Measurements from ENCODE around the gene MRPL42. TPM values are rescaled to one million over a fixed set of nuclear protein-coding genes. Genes with fewer than 3 reads are reported as not detected.
"Not testable (repeated sequence)": the region's sequence is repeated elsewhere in the genome, so short reads cannot be mapped to it uniquely, and the experiment has no call there.

The MRPL42 gene
- total RNA-seq, 1 experiment from 2014 or later = 121 TPM

- CTCF ChIA-PET = interaction anchor here (1.2 kb wide), 1 partner anchor 605 kb away, joined by 3 read pairs; no protein-coding TSS in a partner anchor
- Mint-ChIP-seq H3K4me1 (no peaks in the 10 kb centered on the region), H3K9me3 (no peaks in the 10 kb centered on the region), H3K36me3 (peaks cover 29% of the 10 kb centered on the region), H3K4me3 (no peak overlapping the region), H3K27me3 (ENCODE audit: low read depth) (no peaks in the 10 kb centered on the region), H3K27ac (no peak overlapping the region; the same call in 1 of the 2 replicates)
- TF ChIP-seq E2F1 (CRISPR knock-in tag; IDR thresholded peaks at IDR 0.05) = no peak
- TF ChIP-seq, protein P1, sequence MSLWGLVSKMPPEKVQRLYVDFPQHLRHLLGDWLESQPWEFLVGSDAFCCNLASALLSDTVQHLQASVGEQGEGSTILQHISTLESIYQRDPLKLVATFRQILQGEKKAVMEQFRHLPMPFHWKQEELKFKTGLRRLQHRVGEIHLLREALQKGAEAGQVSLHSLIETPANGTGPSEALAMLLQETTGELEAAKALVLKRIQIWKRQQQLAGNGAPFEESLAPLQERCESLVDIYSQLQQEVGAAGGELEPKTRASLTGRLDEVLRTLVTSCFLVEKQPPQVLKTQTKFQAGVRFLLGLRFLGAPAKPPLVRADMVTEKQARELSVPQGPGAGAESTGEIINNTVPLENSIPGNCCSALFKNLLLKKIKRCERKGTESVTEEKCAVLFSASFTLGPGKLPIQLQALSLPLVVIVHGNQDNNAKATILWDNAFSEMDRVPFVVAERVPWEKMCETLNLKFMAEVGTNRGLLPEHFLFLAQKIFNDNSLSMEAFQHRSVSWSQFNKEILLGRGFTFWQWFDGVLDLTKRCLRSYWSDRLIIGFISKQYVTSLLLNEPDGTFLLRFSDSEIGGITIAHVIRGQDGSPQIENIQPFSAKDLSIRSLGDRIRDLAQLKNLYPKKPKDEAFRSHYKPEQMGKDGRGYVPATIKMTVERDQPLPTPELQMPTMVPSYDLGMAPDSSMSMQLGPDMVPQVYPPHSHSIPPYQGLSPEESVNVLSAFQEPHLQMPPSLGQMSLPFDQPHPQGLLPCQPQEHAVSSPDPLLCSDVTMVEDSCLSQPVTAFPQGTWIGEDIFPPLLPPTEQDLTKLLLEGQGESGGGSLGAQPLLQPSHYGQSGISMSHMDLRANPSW (CRISPR knock-in tag; conservative IDR thresholded peaks at IDR 0.05; ENCODE audit: low read depth) = no peak
- TF ChIP-seq, protein P2, sequence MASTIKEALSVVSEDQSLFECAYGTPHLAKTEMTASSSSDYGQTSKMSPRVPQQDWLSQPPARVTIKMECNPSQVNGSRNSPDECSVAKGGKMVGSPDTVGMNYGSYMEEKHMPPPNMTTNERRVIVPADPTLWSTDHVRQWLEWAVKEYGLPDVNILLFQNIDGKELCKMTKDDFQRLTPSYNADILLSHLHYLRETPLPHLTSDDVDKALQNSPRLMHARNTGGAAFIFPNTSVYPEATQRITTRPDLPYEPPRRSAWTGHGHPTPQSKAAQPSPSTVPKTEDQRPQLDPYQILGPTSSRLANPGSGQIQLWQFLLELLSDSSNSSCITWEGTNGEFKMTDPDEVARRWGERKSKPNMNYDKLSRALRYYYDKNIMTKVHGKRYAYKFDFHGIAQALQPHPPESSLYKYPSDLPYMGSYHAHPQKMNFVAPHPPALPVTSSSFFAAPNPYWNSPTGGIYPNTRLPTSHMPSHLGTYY (CRISPR knock-in tag; IDR thresholded peaks at IDR 0.05) = no peak
- TF ChIP-seq, protein P3, sequence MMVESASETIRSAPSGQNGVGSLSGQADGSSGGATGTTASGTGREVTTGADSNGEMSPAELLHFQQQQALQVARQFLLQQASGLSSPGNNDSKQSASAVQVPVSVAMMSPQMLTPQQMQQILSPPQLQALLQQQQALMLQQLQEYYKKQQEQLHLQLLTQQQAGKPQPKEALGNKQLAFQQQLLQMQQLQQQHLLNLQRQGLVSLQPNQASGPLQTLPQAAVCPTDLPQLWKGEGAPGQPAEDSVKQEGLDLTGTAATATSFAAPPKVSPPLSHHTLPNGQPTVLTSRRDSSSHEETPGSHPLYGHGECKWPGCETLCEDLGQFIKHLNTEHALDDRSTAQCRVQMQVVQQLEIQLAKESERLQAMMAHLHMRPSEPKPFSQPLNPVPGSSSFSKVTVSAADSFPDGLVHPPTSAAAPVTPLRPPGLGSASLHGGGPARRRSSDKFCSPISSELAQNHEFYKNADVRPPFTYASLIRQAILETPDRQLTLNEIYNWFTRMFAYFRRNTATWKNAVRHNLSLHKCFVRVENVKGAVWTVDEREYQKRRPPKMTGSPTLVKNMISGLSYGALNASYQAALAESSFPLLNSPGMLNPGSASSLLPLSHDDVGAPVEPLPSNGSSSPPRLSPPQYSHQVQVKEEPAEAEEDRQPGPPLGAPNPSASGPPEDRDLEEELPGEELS (CRISPR knock-in tag; IDR thresholded peaks at IDR 0.05) = no peak
- no peak for TF ChIP-seq GRHL2 (CRISPR knock-in tag; IDR thresholded peaks at IDR 0.05; ENCODE audit: insufficient replicate concordance, severe bottlenecking)
- TF ChIP-seq ZNF416 (CRISPR knock-in tag; IDR thresholded peaks at IDR 0.05) = no peak
- no peak for TF ChIP-seq ZNF396 (CRISPR knock-in tag; IDR thresholded peaks at IDR 0.05; ENCODE audit: borderline replicate concordance)
- TF ChIP-seq, protein P4, sequence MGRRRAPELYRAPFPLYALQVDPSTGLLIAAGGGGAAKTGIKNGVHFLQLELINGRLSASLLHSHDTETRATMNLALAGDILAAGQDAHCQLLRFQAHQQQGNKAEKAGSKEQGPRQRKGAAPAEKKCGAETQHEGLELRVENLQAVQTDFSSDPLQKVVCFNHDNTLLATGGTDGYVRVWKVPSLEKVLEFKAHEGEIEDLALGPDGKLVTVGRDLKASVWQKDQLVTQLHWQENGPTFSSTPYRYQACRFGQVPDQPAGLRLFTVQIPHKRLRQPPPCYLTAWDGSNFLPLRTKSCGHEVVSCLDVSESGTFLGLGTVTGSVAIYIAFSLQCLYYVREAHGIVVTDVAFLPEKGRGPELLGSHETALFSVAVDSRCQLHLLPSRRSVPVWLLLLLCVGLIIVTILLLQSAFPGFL (CRISPR knock-in tag; IDR thresholded peaks at IDR 0.05; ENCODE audit: borderline replicate concordance) = no peak
- TF ChIP-seq ZNF671 (CRISPR knock-in tag; IDR thresholded peaks at IDR 0.05) = no peak
- no peak for TF ChIP-seq SP1 (CRISPR knock-in tag; conservative IDR thresholded peaks at IDR 0.05)
- TF ChIP-seq ZNF423 (CRISPR knock-in tag; IDR thresholded peaks at IDR 0.05) = no peak
- TF ChIP-seq, protein P5, sequence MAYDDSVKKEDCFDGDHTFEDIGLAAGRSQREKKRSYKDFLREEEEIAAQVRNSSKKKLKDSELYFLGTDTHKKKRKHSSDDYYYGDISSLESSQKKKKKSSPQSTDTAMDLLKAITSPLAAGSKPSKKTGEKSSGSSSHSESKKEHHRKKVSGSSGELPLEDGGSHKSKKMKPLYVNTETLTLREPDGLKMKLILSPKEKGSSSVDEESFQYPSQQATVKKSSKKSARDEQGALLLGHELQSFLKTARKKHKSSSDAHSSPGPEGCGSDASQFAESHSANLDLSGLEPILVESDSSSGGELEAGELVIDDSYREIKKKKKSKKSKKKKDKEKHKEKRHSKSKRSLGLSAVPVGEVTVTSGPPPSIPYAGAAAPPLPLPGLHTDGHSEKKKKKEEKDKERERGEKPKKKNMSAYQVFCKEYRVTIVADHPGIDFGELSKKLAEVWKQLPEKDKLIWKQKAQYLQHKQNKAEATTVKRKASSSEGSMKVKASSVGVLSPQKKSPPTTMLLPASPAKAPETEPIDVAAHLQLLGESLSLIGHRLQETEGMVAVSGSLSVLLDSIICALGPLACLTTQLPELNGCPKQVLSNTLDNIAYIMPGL (CRISPR knock-in tag; IDR thresholded peaks at IDR 0.05) = no peak
- no peak for TF ChIP-seq CDX4 (CRISPR knock-in tag; IDR thresholded peaks at IDR 0.05; ENCODE audit: borderline replicate concordance)
- TF ChIP-seq GABPB1 (CRISPR knock-in tag; IDR thresholded peaks at IDR 0.05) = no peak
- TF ChIP-seq CREB1 (CRISPR knock-in tag; IDR thresholded peaks at IDR 0.05) = no peak
- no peak for TF ChIP-seq ELF4 (CRISPR knock-in tag; IDR thresholded peaks at IDR 0.05; ENCODE audit: low read depth)
- no peak for ATAC-seq
- POLR2A ChIA-PET = no interaction called here
- DNase-seq (ENCODE audit: low spot score) = no peak
Observed at GRCh38 chr12:93497456-93497855, 30.1 kb downstream of the MRPL42 start.

- H3K27ac Mint-ChIP-seq; DNase-seq (ENCODE audit: low spot score); POLR2A ChIA-PET; H3K27me3 Mint-ChIP-seq (ENCODE audit: low read depth); H3K9me3 Mint-ChIP-seq; H3K4me1 Mint-ChIP-seq; CTCF ChIA-PET; ATAC-seq; H3K4me3 Mint-ChIP-seq: not testable (repeated sequence)
- H3K36me3 Mint-ChIP-seq = peaks cover 36% of the 10 kb centered on the region
Observed at GRCh38 chr12:93498813-93499212, 31.5 kb downstream of the MRPL42 start.
